OCI-LY3 (cell line): Measurements from ENCODE around the gene CD2AP.
"Not testable (repeated sequence)": the region's sequence is repeated elsewhere in the genome, so short reads cannot be mapped to it uniquely, and the experiment has no call there.

ENCODE experiments used
- CTCF ChIP-seq: fragments of 200-600, 300-600 bp; sonication (generic); IDR thresholded peaks from 2 replicates; pipeline ENCODE4 v1.5.1; 2014; ENCODE audit warnings: antibody characterized with exemption, low read length, low read depth
- EZH2phosphoT487 ChIP-seq: fragments of 200-600 bp; shearing (Covaris generic); IDR thresholded peaks from 2 replicates; pipeline ENCODE4 v1.6.1; 2018; ENCODE audit warnings: antibody characterized with exemption, mixed run types, low read depth

- TF ChIP-seq CTCF, EZH2phosphoT487: not testable (repeated sequence)
Measured at GRCh38 chr6:47647626-47648025, 170.0 kb downstream of the CD2AP start.
